Neural progenitor cell (in vitro differentiated cells): ENCODE data around the gene TMEM60.

ENCODE experiments used
- EZH2 ChIP-seq: fragments of 200-600 bp; sonication (generic); IDR thresholded peaks from 2 replicates; pipeline ENCODE4 v1.6.1; 2017; ENCODE audit warnings: antibody characterized with exemption, mild to moderate bottlenecking, moderate library complexity
- TF ChIP-seq, protein P1 (sequence below): fragments of 200-600 bp; sonication (generic); IDR thresholded peaks from 2 replicates; pipeline ENCODE4 v1.5.1; 2017; ENCODE audit warnings: antibody characterized with exemption, mild to moderate bottlenecking

DNA sequence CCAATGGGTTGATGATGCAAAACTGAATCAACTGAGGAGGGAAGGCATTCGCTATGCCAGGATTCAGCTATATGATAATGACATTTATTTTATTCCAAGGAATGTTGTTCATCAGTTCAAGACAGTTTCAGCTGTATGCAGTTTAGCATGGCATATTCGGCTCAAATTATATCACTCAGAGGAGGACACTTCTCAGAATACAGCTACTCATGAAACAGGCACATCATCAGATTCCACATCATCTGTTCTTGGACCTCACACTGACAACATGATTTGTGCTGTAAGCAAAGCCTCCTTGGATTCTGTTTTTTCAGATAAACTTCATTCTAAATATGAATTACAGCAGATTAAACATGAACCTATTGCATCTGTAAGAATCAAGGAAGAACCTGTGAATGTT, 19.7 kb downstream of the TMEM60 start:
- TF ChIP-seq, protein P1, sequence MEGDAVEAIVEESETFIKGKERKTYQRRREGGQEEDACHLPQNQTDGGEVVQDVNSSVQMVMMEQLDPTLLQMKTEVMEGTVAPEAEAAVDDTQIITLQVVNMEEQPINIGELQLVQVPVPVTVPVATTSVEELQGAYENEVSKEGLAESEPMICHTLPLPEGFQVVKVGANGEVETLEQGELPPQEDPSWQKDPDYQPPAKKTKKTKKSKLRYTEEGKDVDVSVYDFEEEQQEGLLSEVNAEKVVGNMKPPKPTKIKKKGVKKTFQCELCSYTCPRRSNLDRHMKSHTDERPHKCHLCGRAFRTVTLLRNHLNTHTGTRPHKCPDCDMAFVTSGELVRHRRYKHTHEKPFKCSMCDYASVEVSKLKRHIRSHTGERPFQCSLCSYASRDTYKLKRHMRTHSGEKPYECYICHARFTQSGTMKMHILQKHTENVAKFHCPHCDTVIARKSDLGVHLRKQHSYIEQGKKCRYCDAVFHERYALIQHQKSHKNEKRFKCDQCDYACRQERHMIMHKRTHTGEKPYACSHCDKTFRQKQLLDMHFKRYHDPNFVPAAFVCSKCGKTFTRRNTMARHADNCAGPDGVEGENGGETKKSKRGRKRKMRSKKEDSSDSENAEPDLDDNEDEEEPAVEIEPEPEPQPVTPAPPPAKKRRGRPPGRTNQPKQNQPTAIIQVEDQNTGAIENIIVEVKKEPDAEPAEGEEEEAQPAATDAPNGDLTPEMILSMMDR = no peak
- no peak for TF ChIP-seq EZH2
